ENCODE results near the gene TMC2. TPM values are rescaled to one million over a fixed set of nuclear protein-coding genes. Genes with fewer than 3 reads are reported as not detected.
A peak's percentile ranks its signal among the peaks of the same experiment; 100 is the strongest.

Gene TMC2
- total RNA-seq, 2 donors from 2014 or later: 0.24 TPM; not detected in 1

GRCh38 chr20:2657241-2657640, 120.9 kb downstream of the TMC2 start:
- H3K4me3 ChIP-seq (ENCODE audit: low read length): no peak overlapping the region
- H3K27me3 ChIP-seq (ENCODE audit: control insufficient read depth, insufficient read depth, low read length, poor library complexity, severe bottlenecking): no peaks in the 10 kb centered on the region
- Mint-ChIP-seq H3K27ac (no peak overlapping the region), H3K9me3 (no peaks in the 10 kb centered on the region), H3K4me3 (no peak overlapping the region), H3K36me3 (ENCODE audit: low read depth) (peaks cover 88% of the 10 kb centered on the region), H3K27me3 (ENCODE audit: insufficient read depth) (no peaks in the 10 kb centered on the region), H3K4me1 (peaks cover 10% of the 10 kb centered on the region)
- no peak for DNase-seq
- no peaks in the 10 kb centered on the region for H3K9me3 ChIP-seq (ENCODE audit: control insufficient read depth, low read length)
- 96 to 100% methylated on average over 4 to 5 of the region's 5 CpGs for WGBS, 2 experiments (ENCODE audit: insufficient coverage in 1 of 2, insufficient read length in 1 of 2)
- peaks cover 7% of the 10 kb centered on the region for H3K4me1 ChIP-seq (ENCODE audit: control insufficient read depth, insufficient read depth, low read length)
- H3K9ac ChIP-seq (ENCODE audit: extremely low read depth, low read length, poor library complexity, severe bottlenecking): no peak overlapping the region
- peaks cover 81% of the 10 kb centered on the region for H3K36me3 ChIP-seq (ENCODE audit: control insufficient read depth, insufficient read depth, low read length)
- no peak overlapping the region for H3K27ac ChIP-seq (ENCODE audit: low read depth, low read length)
- no peak for TF ChIP-seq CTCF (conservative IDR thresholded peaks at IDR 0.05)

- WGBS, 2 experiments (ENCODE audit: insufficient coverage in 1 of 2, insufficient read length in 1 of 2): 98 to 100% methylated on average over 1 to 5 of the region's 5 CpGs
- Mint-ChIP-seq H3K9me3 (no peaks in the 10 kb centered on the region), H3K27me3 (ENCODE audit: insufficient read depth) (no peaks in the 10 kb centered on the region), H3K27ac (no peak overlapping the region), H3K36me3 (ENCODE audit: low read depth) (peaks cover 90% of the 10 kb centered on the region), H3K4me3 (no peak overlapping the region), H3K4me1 (peaks cover 10% of the 10 kb centered on the region)
- H3K27ac ChIP-seq (ENCODE audit: low read depth, low read length): no peak overlapping the region
- H3K9me3 ChIP-seq (ENCODE audit: control insufficient read depth, low read length): no peaks in the 10 kb centered on the region
- H3K4me1 ChIP-seq (ENCODE audit: control insufficient read depth, insufficient read depth, low read length): peaks cover 7% of the 10 kb centered on the region
- TF ChIP-seq CTCF (conservative IDR thresholded peaks at IDR 0.05): no peak
- no peak overlapping the region for H3K4me3 ChIP-seq (ENCODE audit: low read length)
- peaks cover 82% of the 10 kb centered on the region for H3K36me3 ChIP-seq (ENCODE audit: control insufficient read depth, insufficient read depth, low read length)
- no peak overlapping the region for H3K9ac ChIP-seq (ENCODE audit: extremely low read depth, low read length, poor library complexity, severe bottlenecking)
- DNase-seq: no peak
- H3K27me3 ChIP-seq (ENCODE audit: control insufficient read depth, insufficient read depth, low read length, poor library complexity, severe bottlenecking): no peaks in the 10 kb centered on the region
Measured at GRCh38 chr20:2657674-2658073, 121.3 kb downstream of the TMC2 start.

DNA sequence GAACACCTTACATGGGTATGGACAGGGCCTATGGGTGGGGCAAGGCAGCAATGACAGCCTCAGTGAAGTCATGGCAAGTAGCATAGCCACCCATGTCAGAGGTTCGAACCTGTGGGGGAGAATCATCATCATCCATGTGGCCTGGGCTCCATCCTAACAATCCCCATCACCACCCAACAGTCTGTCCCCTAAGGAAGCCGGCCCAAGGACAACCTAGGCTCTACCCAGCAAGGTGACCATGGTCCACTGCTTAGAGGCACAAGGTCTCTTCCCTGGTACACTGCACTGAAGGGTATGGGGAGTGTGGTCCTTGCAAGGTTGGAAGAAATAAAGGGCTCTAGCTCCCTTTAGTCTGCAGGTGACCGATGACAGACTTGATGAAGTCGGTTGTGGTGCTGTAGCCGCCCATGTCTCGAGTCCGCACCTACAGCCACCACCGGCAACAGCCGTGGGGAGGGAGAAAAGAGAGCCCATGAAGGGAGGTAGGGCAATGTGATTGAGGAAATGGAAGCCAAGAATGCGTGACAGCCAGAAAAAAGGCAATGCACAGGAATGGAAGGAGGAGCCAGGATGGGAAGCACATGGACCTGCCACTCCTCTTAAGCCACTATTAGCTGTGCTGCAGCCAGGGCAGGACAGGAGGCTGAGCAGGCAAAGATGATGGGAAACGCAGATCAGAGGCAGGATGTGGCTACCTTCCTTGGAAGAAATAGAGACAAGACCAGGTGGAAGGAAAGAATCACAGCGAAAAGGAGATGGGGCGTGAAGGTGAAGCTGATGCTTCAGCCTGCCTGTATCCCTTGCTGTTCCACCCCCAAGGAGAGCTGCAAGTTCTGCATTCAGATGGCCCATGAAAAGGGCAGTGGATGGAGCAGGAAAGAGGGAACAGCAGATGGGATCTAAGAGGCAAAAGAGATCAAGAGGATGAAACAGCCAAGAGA, 122.3 kb downstream of the TMC2 start:
- TF ChIP-seq CTCF (conservative IDR thresholded peaks at IDR 0.05): no peak
- no peaks in the 10 kb centered on the region for H3K27me3 ChIP-seq (ENCODE audit: control insufficient read depth, insufficient read depth, low read length, poor library complexity, severe bottlenecking)
- no peak overlapping the region for H3K4me3 ChIP-seq (ENCODE audit: low read length)
- WGBS, 2 experiments (ENCODE audit: insufficient coverage in 1 of 2, insufficient read length in 1 of 2): 89 to 94% methylated on average over 7 to 13 of the region's 13 CpGs
- no peak overlapping the region for H3K9ac ChIP-seq (ENCODE audit: extremely low read depth, low read length, poor library complexity, severe bottlenecking)
- Mint-ChIP-seq H3K27me3 (ENCODE audit: insufficient read depth) (no peaks in the 10 kb centered on the region), H3K27ac (no peak overlapping the region), H3K4me1 (peaks cover 14% of the 10 kb centered on the region), H3K4me3 (no peak overlapping the region), H3K36me3 (ENCODE audit: low read depth) (peaks cover 83% of the 10 kb centered on the region), H3K9me3 (no peaks in the 10 kb centered on the region)
- no peaks in the 10 kb centered on the region for H3K9me3 ChIP-seq (ENCODE audit: control insufficient read depth, low read length)
- peaks cover 7% of the 10 kb centered on the region for H3K4me1 ChIP-seq (ENCODE audit: control insufficient read depth, insufficient read depth, low read length)
- peak; percentile 63 for DNase-seq
- H3K36me3 ChIP-seq (ENCODE audit: control insufficient read depth, insufficient read depth, low read length): peaks cover 82% of the 10 kb centered on the region
- H3K27ac ChIP-seq (ENCODE audit: low read depth, low read length): peak overlapping the region; percentile 10
